ENCODE results near the gene SHMT2. TPM values are rescaled to one million over a fixed set of nuclear protein-coding genes. Genes with fewer than 3 reads are reported as not detected.

Gene SHMT2
- total RNA-seq, 1 donor from 2014 or later, result 91.3 TPM

DNA sequence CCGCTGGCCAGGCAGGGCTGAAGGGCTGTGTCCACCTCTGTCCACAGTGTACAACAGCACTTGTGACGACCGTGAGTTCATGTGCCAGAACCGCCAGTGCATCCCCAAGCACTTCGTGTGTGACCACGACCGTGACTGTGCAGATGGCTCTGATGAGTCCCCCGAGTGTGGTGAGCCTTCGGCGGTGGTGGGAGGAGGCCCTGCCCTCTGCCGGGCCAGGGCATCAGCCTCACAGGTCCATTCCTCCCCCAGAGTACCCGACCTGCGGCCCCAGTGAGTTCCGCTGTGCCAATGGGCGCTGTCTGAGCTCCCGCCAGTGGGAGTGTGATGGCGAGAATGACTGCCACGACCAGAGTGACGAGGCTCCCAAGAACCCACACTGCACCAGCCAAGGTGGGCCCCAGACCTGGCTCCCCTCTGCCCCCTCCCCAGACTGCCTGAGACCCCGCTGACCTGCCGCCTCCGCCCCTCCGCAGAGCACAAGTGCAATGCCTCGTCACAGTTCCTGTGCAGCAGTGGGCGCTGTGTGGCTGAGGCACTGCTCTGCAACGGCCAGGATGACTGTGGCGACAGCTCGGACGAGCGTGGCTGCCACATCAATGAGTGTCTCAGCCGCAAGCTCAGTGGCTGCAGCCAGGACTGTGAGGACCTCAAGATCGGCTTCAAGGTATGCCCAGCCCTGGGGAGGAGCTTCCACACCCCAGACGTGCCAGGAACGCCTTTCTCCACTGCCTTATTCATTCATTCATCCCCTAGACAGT lies 33.7 kb upstream of the SHMT2 start:
- Histone ChIP-seq H3K36me3 (ENCODE audit: control insufficient read depth in 3 of 3, insufficient read depth in 3 of 3, low read length in 3 of 3) (peaks cover 43 to 76% (median 53%) of the 10 kb centered on the region in 3 donors), H3K9me3 (ENCODE audit: control insufficient read depth in 3 of 3, low read length in 3 of 3) (no peaks in the 10 kb centered on the region), H3K4me1 (ENCODE audit: control insufficient read depth in 3 of 3, insufficient read depth in 3 of 3, low read length in 3 of 3) (no peaks in the 10 kb centered on the region)

DNA sequence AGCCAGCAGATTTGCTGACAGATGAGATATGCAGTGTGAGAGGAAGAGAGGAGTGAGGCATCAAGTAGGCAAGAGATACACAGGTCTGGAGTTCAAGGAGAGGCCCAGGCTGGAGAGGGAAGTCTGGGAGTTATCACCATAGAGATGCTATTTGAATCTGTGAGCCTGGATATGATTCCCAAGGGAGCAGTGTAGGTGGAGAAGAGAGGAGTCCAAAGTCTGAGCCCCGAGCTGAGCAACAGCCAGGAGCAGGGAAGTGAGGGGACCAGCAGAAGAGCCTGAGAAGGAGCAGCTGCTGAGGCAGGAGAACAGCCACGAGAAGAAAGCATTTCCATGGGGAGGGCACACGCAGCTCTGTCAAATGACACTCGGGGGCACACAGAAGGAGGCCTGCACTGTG lies 33.1 kb upstream of the SHMT2 start:
- H3K9me3 ChIP-seq (ENCODE audit: control insufficient read depth in 3 of 3, low read length in 3 of 3), result no peaks in the 10 kb centered on the region
- H3K4me1 ChIP-seq (ENCODE audit: control insufficient read depth in 3 of 3, insufficient read depth in 3 of 3, low read length in 3 of 3), result no peaks in the 10 kb centered on the region
- H3K9ac ChIP-seq (ENCODE audit: low read depth in 1 of 3, low read length in 3 of 3), result no peak overlapping the region
- H3K36me3 ChIP-seq (ENCODE audit: control insufficient read depth in 3 of 3, insufficient read depth in 3 of 3, low read length in 3 of 3), result peaks cover 43 to 75% (median 53%) of the 10 kb centered on the region in 3 donors
- no peak overlapping the region for H3K4me3 ChIP-seq (ENCODE audit: low read length in 3 of 3)
- peaks cover 0 to 7% (median 3%) of the 10 kb centered on the region in 3 donors for H3K27me3 ChIP-seq (ENCODE audit: control insufficient read depth in 3 of 3, insufficient read depth in 3 of 3, low read length in 3 of 3)
- no peak overlapping the region for H3K27ac ChIP-seq (ENCODE audit: low read depth, low read length)

More for the DNA sequence above, 33.7 kb upstream of the SHMT2 start:
- Histone ChIP-seq H3K27ac (ENCODE audit: low read depth, low read length) (no peak overlapping the region), H3K9ac (ENCODE audit: low read depth in 1 of 3, low read length in 3 of 3) (no peak overlapping the region), H3K4me3 (ENCODE audit: low read length in 3 of 3) (no peak overlapping the region), H3K27me3 (ENCODE audit: control insufficient read depth in 3 of 3, insufficient read depth in 3 of 3, low read length in 3 of 3) (peaks cover 0 to 4% (median 3%) of the 10 kb centered on the region in 3 donors)

DNA sequence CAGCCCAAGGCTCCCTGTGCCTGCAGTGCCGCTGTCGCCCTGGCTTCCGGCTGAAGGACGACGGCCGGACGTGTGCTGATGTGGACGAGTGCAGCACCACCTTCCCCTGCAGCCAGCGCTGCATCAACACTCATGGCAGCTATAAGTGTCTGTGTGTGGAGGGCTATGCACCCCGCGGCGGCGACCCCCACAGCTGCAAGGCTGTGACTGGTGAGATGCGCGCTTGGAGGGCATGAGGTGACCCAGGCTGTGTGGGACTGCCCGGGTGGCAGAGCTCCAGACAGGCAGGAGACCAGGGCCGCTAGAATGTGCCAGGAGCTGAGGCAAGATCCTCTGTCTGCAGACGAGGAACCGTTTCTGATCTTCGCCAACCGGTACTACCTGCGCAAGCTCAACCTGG lies 32.6 kb upstream of the SHMT2 start:
- Histone ChIP-seq H3K9me3 (ENCODE audit: control insufficient read depth in 3 of 3, low read length in 3 of 3) (no peaks in the 10 kb centered on the region), H3K27me3 (ENCODE audit: control insufficient read depth in 3 of 3, insufficient read depth in 3 of 3, low read length in 3 of 3) (peaks cover 0 to 10% (median 3%) of the 10 kb centered on the region in 3 donors), H3K4me3 (ENCODE audit: low read length in 3 of 3) (no peak overlapping the region), H3K4me1 (ENCODE audit: control insufficient read depth in 3 of 3, insufficient read depth in 3 of 3, low read length in 3 of 3) (no peaks in the 10 kb centered on the region), H3K36me3 (ENCODE audit: control insufficient read depth in 3 of 3, insufficient read depth in 3 of 3, low read length in 3 of 3) (peaks cover 41 to 73% (median 52%) of the 10 kb centered on the region in 3 donors), H3K9ac (ENCODE audit: low read depth in 1 of 3, low read length in 3 of 3) (no peak overlapping the region), H3K27ac (ENCODE audit: low read depth, low read length) (no peak overlapping the region)

DNA sequence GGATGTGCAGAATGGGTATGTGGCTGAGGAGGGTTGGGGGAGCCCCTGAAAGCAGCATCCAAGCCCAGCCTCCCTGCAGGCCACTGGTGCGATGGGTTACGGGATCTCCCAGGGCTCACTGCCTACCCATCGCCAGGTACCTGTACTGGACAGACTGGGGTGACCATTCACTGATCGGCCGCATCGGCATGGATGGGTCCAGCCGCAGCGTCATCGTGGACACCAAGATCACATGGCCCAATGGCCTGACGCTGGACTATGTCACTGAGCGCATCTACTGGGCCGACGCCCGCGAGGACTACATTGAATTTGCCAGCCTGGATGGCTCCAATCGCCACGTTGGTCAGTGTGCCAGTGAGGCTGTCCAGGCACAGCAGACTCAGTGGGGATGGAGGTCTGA lies 31.2 kb upstream of the SHMT2 start:
- Histone ChIP-seq H3K27ac (ENCODE audit: low read depth, low read length) (no peak overlapping the region), H3K4me3 (ENCODE audit: low read length in 3 of 3) (no peak overlapping the region), H3K36me3 (ENCODE audit: control insufficient read depth in 3 of 3, insufficient read depth in 3 of 3, low read length in 3 of 3) (peaks cover 37 to 72% (median 49%) of the 10 kb centered on the region in 3 donors), H3K27me3 (ENCODE audit: control insufficient read depth in 3 of 3, insufficient read depth in 3 of 3, low read length in 3 of 3) (peaks cover 0 to 19% (median 3%) of the 10 kb centered on the region in 3 donors), H3K9me3 (ENCODE audit: control insufficient read depth in 3 of 3, low read length in 3 of 3) (no peaks in the 10 kb centered on the region), H3K9ac (ENCODE audit: low read depth in 1 of 3, low read length in 3 of 3) (no peak overlapping the region), H3K4me1 (ENCODE audit: control insufficient read depth in 3 of 3, insufficient read depth in 3 of 3, low read length in 3 of 3) (peaks cover 0 to 2% (median 0%) of the 10 kb centered on the region in 3 donors)

DNA sequence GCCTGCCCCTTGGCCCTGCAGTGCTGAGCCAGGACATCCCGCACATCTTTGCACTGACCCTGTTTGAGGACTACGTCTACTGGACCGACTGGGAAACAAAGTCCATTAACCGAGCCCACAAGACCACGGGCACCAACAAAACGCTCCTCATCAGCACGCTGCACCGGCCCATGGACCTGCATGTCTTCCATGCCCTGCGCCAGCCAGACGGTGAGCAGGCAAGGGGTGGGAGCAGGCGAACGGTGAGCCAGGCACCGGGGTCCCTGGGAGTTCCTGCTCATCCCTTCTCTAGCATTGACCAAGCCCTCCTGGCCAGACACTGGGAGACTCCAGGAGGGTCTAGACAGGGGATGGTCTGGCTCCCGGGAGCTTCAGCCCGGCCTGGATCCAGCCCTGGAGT lies 30.3 kb upstream of the SHMT2 start:
- Histone ChIP-seq H3K9me3 (ENCODE audit: control insufficient read depth in 3 of 3, low read length in 3 of 3) (no peaks in the 10 kb centered on the region), H3K36me3 (ENCODE audit: control insufficient read depth in 3 of 3, insufficient read depth in 3 of 3, low read length in 3 of 3) (peaks cover 32 to 67% (median 47%) of the 10 kb centered on the region in 3 donors), H3K27ac (ENCODE audit: low read depth, low read length) (no peak overlapping the region), H3K27me3 (ENCODE audit: control insufficient read depth in 3 of 3, insufficient read depth in 3 of 3, low read length in 3 of 3) (peaks cover 0 to 19% (median 3%) of the 10 kb centered on the region in 3 donors), H3K4me1 (ENCODE audit: control insufficient read depth in 3 of 3, insufficient read depth in 3 of 3, low read length in 3 of 3) (peaks cover 0 to 2% (median 0%) of the 10 kb centered on the region in 3 donors), H3K9ac (ENCODE audit: low read depth in 1 of 3, low read length in 3 of 3) (no peak overlapping the region), H3K4me3 (ENCODE audit: low read length in 3 of 3) (no peak overlapping the region)

DNA sequence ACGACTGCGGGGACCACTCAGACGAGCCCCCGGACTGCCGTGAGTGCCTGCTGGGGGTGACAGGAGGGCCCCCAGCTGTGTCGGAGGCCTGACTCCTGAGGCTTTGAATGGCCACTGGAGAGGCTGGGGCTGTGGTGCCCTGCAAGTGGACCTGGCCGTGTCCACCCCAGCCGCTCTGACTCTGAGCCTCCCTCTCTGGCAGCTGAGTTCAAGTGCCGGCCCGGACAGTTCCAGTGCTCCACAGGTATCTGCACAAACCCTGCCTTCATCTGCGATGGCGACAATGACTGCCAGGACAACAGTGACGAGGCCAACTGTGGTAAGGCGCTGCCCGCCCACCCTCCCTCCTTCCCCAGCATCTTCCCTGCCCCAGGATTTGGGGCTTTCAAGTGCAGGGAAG lies 29.0 kb upstream of the SHMT2 start:
- Histone ChIP-seq H3K36me3 (ENCODE audit: control insufficient read depth in 3 of 3, insufficient read depth in 3 of 3, low read length in 3 of 3) (peaks cover 30 to 62% (median 40%) of the 10 kb centered on the region in 3 donors), H3K4me3 (ENCODE audit: low read length in 3 of 3) (no peak overlapping the region)

DNA sequence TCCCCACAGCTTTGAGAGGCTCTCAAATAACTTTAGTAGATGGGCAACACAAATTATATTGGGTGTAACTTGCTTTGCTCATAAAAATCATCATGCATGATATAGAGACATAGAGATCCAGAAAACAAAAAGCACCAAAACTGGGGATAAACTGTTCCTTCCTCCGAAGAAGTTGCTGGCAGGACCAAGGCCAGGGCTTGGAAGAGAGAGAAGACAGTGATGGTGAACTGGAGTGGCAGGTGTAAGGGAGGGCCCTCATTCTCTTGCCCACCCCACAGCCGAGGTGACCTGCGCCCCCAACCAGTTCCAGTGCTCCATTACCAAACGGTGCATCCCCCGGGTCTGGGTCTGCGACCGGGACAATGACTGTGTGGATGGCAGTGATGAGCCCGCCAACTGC lies 28.3 kb upstream of the SHMT2 start:
- no peaks in the 10 kb centered on the region for H3K9me3 ChIP-seq (ENCODE audit: control insufficient read depth in 3 of 3, low read length in 3 of 3)
- H3K36me3 ChIP-seq (ENCODE audit: control insufficient read depth in 3 of 3, insufficient read depth in 3 of 3, low read length in 3 of 3), result peaks cover 37 to 61% (median 42%) of the 10 kb centered on the region in 3 donors
- H3K9ac ChIP-seq (ENCODE audit: low read depth in 1 of 3, low read length in 3 of 3), result no peak overlapping the region
- peaks cover 0 to 19% (median 3%) of the 10 kb centered on the region in 3 donors for H3K27me3 ChIP-seq (ENCODE audit: control insufficient read depth in 3 of 3, insufficient read depth in 3 of 3, low read length in 3 of 3)
- H3K27ac ChIP-seq (ENCODE audit: low read depth, low read length), result no peak overlapping the region
- peaks cover 0 to 2% (median 0%) of the 10 kb centered on the region in 3 donors for H3K4me1 ChIP-seq (ENCODE audit: control insufficient read depth in 3 of 3, insufficient read depth in 3 of 3, low read length in 3 of 3)
- no peak overlapping the region for H3K4me3 ChIP-seq (ENCODE audit: low read length in 3 of 3)

More for the DNA sequence above, 29.0 kb upstream of the SHMT2 start:
- Histone ChIP-seq H3K9me3 (ENCODE audit: control insufficient read depth in 3 of 3, low read length in 3 of 3) (no peaks in the 10 kb centered on the region), H3K27me3 (ENCODE audit: control insufficient read depth in 3 of 3, insufficient read depth in 3 of 3, low read length in 3 of 3) (peaks cover 0 to 19% (median 3%) of the 10 kb centered on the region in 3 donors), H3K4me1 (ENCODE audit: control insufficient read depth in 3 of 3, insufficient read depth in 3 of 3, low read length in 3 of 3) (peaks cover 0 to 2% (median 0%) of the 10 kb centered on the region in 3 donors), H3K9ac (ENCODE audit: low read depth in 1 of 3, low read length in 3 of 3) (no peak overlapping the region), H3K27ac (ENCODE audit: low read depth, low read length) (no peak overlapping the region)

DNA sequence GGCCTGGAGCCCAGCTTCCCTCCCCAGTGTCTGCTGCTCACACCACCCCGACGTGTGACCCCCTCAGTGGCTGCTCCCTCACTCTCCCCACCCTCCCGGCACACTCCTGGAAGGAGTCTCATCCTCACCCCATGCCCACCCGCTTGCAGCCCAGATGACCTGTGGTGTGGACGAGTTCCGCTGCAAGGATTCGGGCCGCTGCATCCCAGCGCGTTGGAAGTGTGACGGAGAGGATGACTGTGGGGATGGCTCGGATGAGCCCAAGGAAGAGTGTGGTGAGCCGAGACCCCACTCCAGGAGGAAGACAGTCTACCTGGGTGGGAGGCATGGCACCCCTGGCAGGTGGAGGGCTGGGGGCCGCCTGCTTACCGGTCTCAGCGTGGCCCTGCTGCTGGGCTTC lies 27.9 kb upstream of the SHMT2 start:
- no peak overlapping the region for H3K27ac ChIP-seq (ENCODE audit: low read depth, low read length)
- H3K9ac ChIP-seq (ENCODE audit: low read depth in 1 of 3, low read length in 3 of 3), result no peak overlapping the region
- H3K4me1 ChIP-seq (ENCODE audit: control insufficient read depth in 3 of 3, insufficient read depth in 3 of 3, low read length in 3 of 3), result peaks cover 0 to 2% (median 0%) of the 10 kb centered on the region in 3 donors
- H3K4me3 ChIP-seq (ENCODE audit: low read length in 3 of 3), result no peak overlapping the region
- H3K36me3 ChIP-seq (ENCODE audit: control insufficient read depth in 3 of 3, insufficient read depth in 3 of 3, low read length in 3 of 3), result peaks cover 40 to 64% (median 42%) of the 10 kb centered on the region in 3 donors
- H3K9me3 ChIP-seq (ENCODE audit: control insufficient read depth in 3 of 3, low read length in 3 of 3), result no peaks in the 10 kb centered on the region
- H3K27me3 ChIP-seq (ENCODE audit: control insufficient read depth in 3 of 3, insufficient read depth in 3 of 3, low read length in 3 of 3), result peaks cover 0 to 19% (median 3%) of the 10 kb centered on the region in 3 donors

DNA sequence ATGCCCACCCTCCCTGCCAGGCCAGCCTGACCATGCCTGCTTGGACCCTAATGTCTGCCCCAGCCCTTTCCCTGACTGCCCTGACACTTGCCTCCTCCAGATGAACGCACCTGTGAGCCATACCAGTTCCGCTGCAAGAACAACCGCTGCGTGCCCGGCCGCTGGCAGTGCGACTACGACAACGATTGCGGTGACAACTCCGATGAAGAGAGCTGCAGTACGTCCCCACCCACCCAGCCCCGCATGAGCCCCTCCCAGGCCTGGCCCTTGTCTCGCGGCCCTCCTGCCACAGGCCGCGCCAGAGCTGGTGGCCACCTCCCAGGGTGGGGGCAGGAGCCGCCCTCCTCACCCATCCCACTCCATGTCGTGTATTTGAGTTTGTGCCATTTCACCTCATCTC lies 27.2 kb upstream of the SHMT2 start:
- no peaks in the 10 kb centered on the region for H3K9me3 ChIP-seq (ENCODE audit: control insufficient read depth in 3 of 3, low read length in 3 of 3)
- no peak overlapping the region for H3K4me3 ChIP-seq (ENCODE audit: low read length in 3 of 3)
- peaks cover 0 to 2% (median 0%) of the 10 kb centered on the region in 3 donors for H3K4me1 ChIP-seq (ENCODE audit: control insufficient read depth in 3 of 3, insufficient read depth in 3 of 3, low read length in 3 of 3)
- H3K9ac ChIP-seq (ENCODE audit: low read depth in 1 of 3, low read length in 3 of 3), result no peak overlapping the region
- H3K27ac ChIP-seq (ENCODE audit: low read depth, low read length), result no peak overlapping the region
- peaks cover 0 to 19% (median 2%) of the 10 kb centered on the region in 3 donors for H3K27me3 ChIP-seq (ENCODE audit: control insufficient read depth in 3 of 3, insufficient read depth in 3 of 3, low read length in 3 of 3)
- peaks cover 35 to 57% (median 40%) of the 10 kb centered on the region in 3 donors for H3K36me3 ChIP-seq (ENCODE audit: control insufficient read depth in 3 of 3, insufficient read depth in 3 of 3, low read length in 3 of 3)

DNA sequence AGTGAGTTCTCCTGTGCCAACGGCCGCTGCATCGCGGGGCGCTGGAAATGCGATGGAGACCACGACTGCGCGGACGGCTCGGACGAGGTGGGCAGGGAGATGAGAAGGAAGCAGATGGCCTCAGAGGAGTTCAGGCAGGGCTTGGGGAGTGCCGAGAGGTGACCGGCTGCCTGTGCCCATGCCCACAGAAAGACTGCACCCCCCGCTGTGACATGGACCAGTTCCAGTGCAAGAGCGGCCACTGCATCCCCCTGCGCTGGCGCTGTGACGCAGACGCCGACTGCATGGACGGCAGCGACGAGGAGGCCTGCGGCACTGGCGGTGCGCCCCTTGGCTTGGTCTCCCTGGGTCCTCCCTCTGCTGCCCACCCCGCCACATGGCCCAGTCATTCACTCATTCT lies 26.3 kb upstream of the SHMT2 start:
- Histone ChIP-seq H3K9me3 (ENCODE audit: control insufficient read depth in 3 of 3, low read length in 3 of 3) (no peaks in the 10 kb centered on the region), H3K4me1 (ENCODE audit: control insufficient read depth in 3 of 3, insufficient read depth in 3 of 3, low read length in 3 of 3) (peaks cover 0 to 2% (median 0%) of the 10 kb centered on the region in 3 donors), H3K27ac (ENCODE audit: low read depth, low read length) (no peak overlapping the region), H3K27me3 (ENCODE audit: control insufficient read depth in 3 of 3, insufficient read depth in 3 of 3, low read length in 3 of 3) (peaks cover 0 to 16% (median 0%) of the 10 kb centered on the region in 3 donors), H3K36me3 (ENCODE audit: control insufficient read depth in 3 of 3, insufficient read depth in 3 of 3, low read length in 3 of 3) (peaks cover 27 to 56% (median 36%) of the 10 kb centered on the region in 3 donors), H3K9ac (ENCODE audit: low read depth in 1 of 3, low read length in 3 of 3) (no peak overlapping the region), H3K4me3 (ENCODE audit: low read length in 3 of 3) (no peak overlapping the region)
